GM12892 (cell line): ENCODE data around the gene CRBN.

ENCODE experiments used
- POLR2A ChIP-seq: IDR thresholded peaks from 2 replicates; pipeline ENCODE4 v1.6.1; 2011; ENCODE audit warnings: low read depth, low read length, control low read depth
- POLR2AphosphoS5 ChIP-seq: IDR thresholded peaks from 2 replicates; pipeline ENCODE4 v1.6.1; 2011; ENCODE audit warnings: low read depth, low read length, control low read depth
- TAF1 ChIP-seq: IDR thresholded peaks from 2 replicates; pipeline ENCODE4 v1.6.1; 2011; ENCODE audit warnings: low read depth, mild to moderate bottlenecking, control low read depth, low read length, borderline replicate concordance

DNA sequence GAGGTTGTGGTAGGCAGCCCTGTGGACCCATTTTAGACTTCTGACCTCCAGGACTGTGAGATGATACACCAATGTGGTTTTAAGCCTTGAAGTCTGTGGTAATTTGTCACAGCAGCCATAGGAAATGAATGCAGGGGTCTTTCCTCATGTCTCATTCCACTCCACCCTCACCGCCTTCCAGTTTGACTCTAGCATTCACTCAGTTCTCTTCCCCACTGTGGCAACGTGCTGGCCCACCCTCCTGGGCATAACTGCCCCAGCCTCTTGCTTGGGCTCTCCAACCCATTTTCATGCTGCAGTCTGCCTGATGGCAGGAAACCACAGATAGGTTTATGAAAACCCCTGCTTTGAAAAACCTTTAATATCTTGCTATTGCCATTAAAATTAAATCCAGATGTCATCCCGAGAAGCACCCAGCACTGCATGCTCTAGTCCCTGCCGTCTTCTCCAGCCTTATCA, 60.1 kb downstream of the CRBN start:
- TF ChIP-seq POLR2A (no peak), POLR2AphosphoS5 (no peak), TAF1 (no peak)
